ENCODE measurements around the gene PRUNE2. TPM values are rescaled to one million over a fixed set of nuclear protein-coding genes. Genes with fewer than 3 reads are reported as not detected.

The PRUNE2 gene
- polyA plus RNA-seq, 1 of the 3 experiments (the other 2 are of a cell fraction): 13.0 TPM

GRCh38 chr9:76887003-76887821, 18.7 kb downstream of the PRUNE2 start:
- H3K27ac ChIP-seq (ENCODE audit: low read depth in 2 of 2, low read length in 1 of 2): no peak overlapping the region
- peaks cover 39% of the 10 kb centered on the region; the same call in 1 of the 2 replicates for H3K27me3 ChIP-seq (ENCODE audit: insufficient read depth)
- H3K4me3 ChIP-seq (ENCODE audit: low read depth in 2 of 2, low read length in 1 of 2): no peak overlapping the region; a peak in 1 of 4 replicates
- no peaks in the 10 kb centered on the region for H3K9me2 ChIP-seq
- TF ChIP-seq RCOR1 (IDR thresholded peaks at IDR 0.05; ENCODE audit: low read length) (no peak), SMC3 (IDR thresholded peaks at IDR 0.05; ENCODE audit: low read depth, low read length) (no peak), CTCF (IDR thresholded peaks at IDR 0.05) (peak; percentile 19), USF2 (IDR thresholded peaks at IDR 0.05; ENCODE audit: borderline replicate concordance, low read depth, low read length) (no peak), GATA2 (CRISPR knock-in tag; IDR thresholded peaks at IDR 0.05) (no peak)
- H3K79me2 ChIP-seq (ENCODE audit: insufficient read depth): no peaks in the 10 kb centered on the region
- peak overlapping the region; percentile 47; the same call in 1 of the 2 replicates for H3K4me2 ChIP-seq
- no peaks in the 10 kb centered on the region for H3K4me1 ChIP-seq (ENCODE audit: control insufficient read depth in 1 of 2, insufficient read depth in 2 of 2, low read depth in 1 of 2, low read length in 1 of 2)
- ChIA-PET CTCF (interaction anchor here (1.0 to 1.2 kb wide), 2 partner anchors 21 to 24 kb away, joined by 3 to 4 read pairs; no protein-coding TSS in a partner anchor), POLR2A (no interaction called here)
- H2AFZ ChIP-seq (ENCODE audit: low read depth): peak overlapping the region; percentile 25; the same call in 1 of the 2 replicates
- no peak overlapping the region for H3K9ac ChIP-seq
- no peaks in the 10 kb centered on the region for H3K36me3 ChIP-seq (replicated peaks in 1 of 2; ENCODE audit: control insufficient read depth in 1 of 2, insufficient read depth in 2 of 2, low read length in 1 of 2)
- no peaks in the 10 kb centered on the region for H4K20me1 ChIP-seq (ENCODE audit: insufficient read depth)
- DNase-seq: no peak
- no peaks in the 10 kb centered on the region for H3F3A ChIP-seq (replicated peaks; ENCODE audit: insufficient read depth)
- H3K9me3 ChIP-seq: no peaks in the 10 kb centered on the region
- WGBS (ENCODE audit: low lambda C conversion rate): 4% methylated on average over 5 of the region's 5 CpGs

- H3F3A ChIP-seq (replicated peaks; ENCODE audit: insufficient read depth): no peaks in the 10 kb centered on the region
- ChIA-PET CTCF (no interaction called here), POLR2A (no interaction called here)
- WGBS (ENCODE audit: low lambda C conversion rate): 30% methylated on average over 3 of the region's 3 CpGs
- no peak overlapping the region for H2AFZ ChIP-seq (ENCODE audit: low read depth)
- H3K9ac ChIP-seq: no peak overlapping the region
- no peaks in the 10 kb centered on the region for H3K36me3 ChIP-seq (replicated peaks in 1 of 2; ENCODE audit: control insufficient read depth in 1 of 2, insufficient read depth in 2 of 2, low read length in 1 of 2)
- no peak for DNase-seq
- H3K9me3 ChIP-seq: no peaks in the 10 kb centered on the region
- H3K27ac ChIP-seq (ENCODE audit: low read depth in 2 of 2, low read length in 1 of 2): no peak overlapping the region
- no peaks in the 10 kb centered on the region for H3K4me1 ChIP-seq (ENCODE audit: control insufficient read depth in 1 of 2, insufficient read depth in 2 of 2, low read depth in 1 of 2, low read length in 1 of 2)
- no peaks in the 10 kb centered on the region for H4K20me1 ChIP-seq (ENCODE audit: insufficient read depth)
- TF ChIP-seq ELF1 (IDR thresholded peaks at IDR 0.05) (no peak), EP300 (IDR thresholded peaks at IDR 0.05; ENCODE audit: borderline replicate concordance in 1 of 2, low read depth in 1 of 2, low read length in 1 of 2) (no peak), USF1 (IDR thresholded peaks at IDR 0.05; ENCODE audit: borderline replicate concordance, low read depth) (no peak), NFIC (IDR thresholded peaks at IDR 0.05; ENCODE audit: borderline replicate concordance) (no peak), REST (IDR thresholded peaks at IDR 0.05; ENCODE audit: low read depth, low read length) (no peak), FOSL2 (IDR thresholded peaks at IDR 0.05; ENCODE audit: borderline replicate concordance, low read depth) (no peak), IRF3 (IDR thresholded peaks at IDR 0.05; ENCODE audit: low read depth, low read length) (no peak), NRF1 (IDR thresholded peaks at IDR 0.05; ENCODE audit: low read depth, low read length) (no peak)
- H3K4me3 ChIP-seq (ENCODE audit: low read depth in 2 of 2, low read length in 1 of 2): no peak overlapping the region
- H3K9me2 ChIP-seq: no peaks in the 10 kb centered on the region
- no peaks in the 10 kb centered on the region for H3K79me2 ChIP-seq (ENCODE audit: insufficient read depth)
- peaks cover 31% of the 10 kb centered on the region; the same call in 1 of the 2 replicates for H3K27me3 ChIP-seq (ENCODE audit: insufficient read depth)
- H3K4me2 ChIP-seq: no peak overlapping the region
Measured at GRCh38 chr9:76886318-76886717, 19.6 kb downstream of the PRUNE2 start.
